SK-N-SH treated with all-trans-retinoic acid at 6 μM for 48 hours (cell line): ENCODE results near the gene TIMM10.

Experiments
- ARNTL ChIP-seq: fragments of 450-650 bp; formaldehyde crosslinking; IDR thresholded peaks from 2 replicates; pipeline ENCODE4 v1.5.0; 2020; ENCODE audit warnings: low read depth, mild to moderate bottlenecking, moderate library complexity, borderline replicate concordance
- BACH2 ChIP-seq: fragments of 250-450 bp; sonication (Bioruptor Pico); IDR thresholded peaks from 2 replicates; pipeline ENCODE4 v1.9.0; 2021; ENCODE audit warnings: mild to moderate bottlenecking, borderline replicate concordance
- RARB ChIP-seq: fragments of 250-450 bp; sonication (Bioruptor Pico); IDR thresholded peaks from 2 replicates; pipeline ENCODE4 v1.8.0; 2021; ENCODE audit warnings: mild to moderate bottlenecking, moderate library complexity
- ZFP30 ChIP-seq: fragments of 450-650 bp; formaldehyde crosslinking; IDR thresholded peaks from 2 replicates; pipeline ENCODE4 v1.5.0; 2022; ENCODE audit warnings: mild to moderate bottlenecking, moderate library complexity

DNA sequence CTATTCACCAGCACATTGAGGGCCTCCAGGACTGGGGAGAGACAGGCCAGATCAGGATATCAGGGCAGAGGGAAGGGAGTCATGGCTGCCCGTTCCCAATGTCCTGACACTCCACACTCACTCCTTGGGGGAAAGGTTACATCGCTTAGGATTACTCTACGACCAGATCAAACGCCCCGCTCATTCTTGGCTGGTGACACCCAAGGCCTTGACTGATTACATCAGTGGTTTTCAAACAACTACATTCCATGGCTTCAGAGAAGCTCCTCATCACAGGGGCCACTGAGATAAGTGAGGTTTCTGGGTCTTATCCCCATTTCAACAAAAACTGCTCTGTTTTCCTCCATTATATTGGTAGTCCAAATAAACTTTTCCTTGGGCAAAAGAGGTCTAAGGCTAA lies 21.9 kb upstream of the TIMM10 start:
- TF ChIP-seq ZFP30 (CRISPR knock-in tag) (no peak), RARB (no peak), BACH2 (CRISPR knock-in tag) (no peak), ARNTL (CRISPR knock-in tag) (no peak)
